Memory B cell (primary cell): Measurements from ENCODE around the gene FTCD.
"Not testable (repeated sequence)": the region's sequence is repeated elsewhere in the genome, so short reads cannot be mapped to it uniquely, and the experiment has no call there.

Experiments
- ATAC-seq: fragments of 150-1000 bp; cut with Tn5 transposase; 2 replicates; pipeline ENCODE4 v1.10.0; 2021; ENCODE audit warnings: low read depth, mild to moderate bottlenecking, moderate library complexity
- DNase-seq, 2 donors: peaks; one replicate each; pipeline ENCODE4 v3.0.0; 2022; ENCODE audit warnings: low spot score in 2 of 2
- H3K27ac Mint-ChIP-seq: one replicate; pipeline ENCODE4 v1.8.0; 2022; ENCODE audit warnings: mild to moderate bottlenecking, moderate library complexity, mixed read lengths
- H3K27me3 Mint-ChIP-seq: one replicate; pipeline ENCODE4 v1.8.0; 2022; ENCODE audit warnings: mixed read lengths
- H3K36me3 Mint-ChIP-seq: one replicate; pipeline ENCODE4 v1.8.0; 2022; ENCODE audit warnings: mild to moderate bottlenecking, mixed read lengths
- H3K4me1 Mint-ChIP-seq: one replicate; pipeline ENCODE4 v1.8.0; 2022; ENCODE audit warnings: mixed read lengths
- H3K4me3 Mint-ChIP-seq: one replicate; pipeline ENCODE4 v1.8.0; 2022; ENCODE audit warnings: mild to moderate bottlenecking, moderate library complexity, mixed read lengths
- H3K9me3 Mint-ChIP-seq: one replicate; pipeline ENCODE4 v1.8.0; 2022; ENCODE audit warnings: mixed read lengths

The FTCD gene

GRCh38 chr21:46155514-46156377 lies at the start of gene FTCD:
FTCD (minus strand) TSS chr21:46155579; CDS start chr21:46155523, 56 bp downstream.
- Mint-ChIP-seq H3K36me3 (peaks cover 2% of the 10 kb centered on the region), H3K4me1 (no peaks in the 10 kb centered on the region), H3K27me3 (no peaks in the 10 kb centered on the region), H3K4me3 (no peak within 1 kb of the TSS), H3K9me3 (no peaks in the 10 kb centered on the region), H3K27ac (no peak within 1 kb of the TSS)
- ATAC-seq (no peak), DNase-seq (no peak)

- Mint-ChIP-seq H3K27me3 (no peaks in the 10 kb centered on the region), H3K36me3 (peaks cover 19% of the 10 kb centered on the region), H3K4me1 (no peaks in the 10 kb centered on the region), H3K4me3 (no peak overlapping the region), H3K9me3 (no peaks in the 10 kb centered on the region), H3K27ac (peak overlapping the region; percentile 47)
- no peak for DNase-seq
- ATAC-seq, result no peak
These were observed 49.8 kb upstream of the FTCD start for GRCh38 chr21:46205166-46205565.

DNA sequence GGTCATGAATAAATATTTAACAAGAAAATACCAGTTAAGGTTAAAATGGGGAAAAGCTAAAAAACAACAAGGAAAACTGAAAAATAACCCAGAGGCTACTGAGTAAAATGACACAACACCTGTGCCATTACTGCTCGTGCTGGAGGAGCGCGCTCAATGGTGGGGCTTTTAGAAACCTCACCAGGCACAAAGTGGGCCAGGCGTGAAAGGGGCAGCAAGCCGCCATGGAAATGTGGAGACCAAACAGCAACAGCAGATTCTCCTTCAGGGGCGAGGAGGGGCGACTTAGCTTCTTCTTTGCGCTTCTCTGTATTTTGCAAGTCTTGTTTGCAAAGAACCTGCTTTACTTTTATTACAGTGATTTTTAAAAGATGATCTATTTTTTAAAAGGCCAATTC lies 47.8 kb upstream of the FTCD start:
- H3K9me3 Mint-ChIP-seq, result no peaks in the 10 kb centered on the region
- H3K27me3 Mint-ChIP-seq, result no peaks in the 10 kb centered on the region
- H3K27ac Mint-ChIP-seq, result no peak overlapping the region
- peaks cover 32% of the 10 kb centered on the region for H3K36me3 Mint-ChIP-seq
- ATAC-seq (no peak), DNase-seq (no peak)
- H3K4me3 Mint-ChIP-seq, result no peak overlapping the region
- no peaks in the 10 kb centered on the region for H3K4me1 Mint-ChIP-seq

DNA sequence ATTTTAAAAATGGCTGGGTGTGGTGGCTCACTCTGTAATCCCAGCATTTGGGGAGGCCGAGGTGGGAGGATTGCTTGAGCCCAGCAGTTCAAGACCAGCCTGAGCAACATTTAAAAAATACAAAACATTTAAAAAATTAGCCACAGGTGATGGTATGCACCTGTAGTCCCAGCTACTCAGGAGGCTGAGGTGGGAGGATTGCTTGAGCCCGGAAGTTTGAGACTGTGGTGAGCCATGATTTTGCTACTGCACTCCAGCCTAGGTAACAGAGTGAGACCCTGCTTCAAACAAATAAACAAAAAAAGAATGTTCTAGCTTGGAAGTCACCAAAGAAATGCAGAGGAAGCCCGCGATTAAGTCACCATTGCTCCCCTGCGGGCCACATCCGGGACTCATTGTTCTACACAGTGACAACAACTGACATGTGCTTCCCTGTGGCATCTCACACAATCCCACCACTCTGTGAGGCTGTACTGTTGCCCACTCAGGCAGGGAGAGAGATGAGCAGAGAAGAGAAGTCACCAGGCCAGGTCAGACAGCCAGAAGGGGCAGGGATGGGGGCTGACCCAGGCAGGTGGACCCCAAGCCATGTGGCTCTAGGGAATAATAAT lies 47.3 kb upstream of the FTCD start:
- H3K27me3 Mint-ChIP-seq, result no peaks in the 10 kb centered on the region
- H3K36me3 Mint-ChIP-seq, result peaks cover 30% of the 10 kb centered on the region
- DNase-seq, result no peak
- no peaks in the 10 kb centered on the region for H3K4me1 Mint-ChIP-seq
- no peaks in the 10 kb centered on the region for H3K9me3 Mint-ChIP-seq
- H3K27ac Mint-ChIP-seq, result no peak overlapping the region
- H3K4me3 Mint-ChIP-seq, result no peak overlapping the region
- ATAC-seq, result no peak

GRCh38 chr21:46200877-46201803 lies 45.8 kb upstream of the FTCD start:
- DNase-seq, H3K4me1 Mint-ChIP-seq, ATAC-seq, H3K27me3 Mint-ChIP-seq, H3K27ac Mint-ChIP-seq, H3K9me3 Mint-ChIP-seq, H3K4me3 Mint-ChIP-seq: not testable (repeated sequence)
- peaks cover 36% of the 10 kb centered on the region for H3K36me3 Mint-ChIP-seq

DNA sequence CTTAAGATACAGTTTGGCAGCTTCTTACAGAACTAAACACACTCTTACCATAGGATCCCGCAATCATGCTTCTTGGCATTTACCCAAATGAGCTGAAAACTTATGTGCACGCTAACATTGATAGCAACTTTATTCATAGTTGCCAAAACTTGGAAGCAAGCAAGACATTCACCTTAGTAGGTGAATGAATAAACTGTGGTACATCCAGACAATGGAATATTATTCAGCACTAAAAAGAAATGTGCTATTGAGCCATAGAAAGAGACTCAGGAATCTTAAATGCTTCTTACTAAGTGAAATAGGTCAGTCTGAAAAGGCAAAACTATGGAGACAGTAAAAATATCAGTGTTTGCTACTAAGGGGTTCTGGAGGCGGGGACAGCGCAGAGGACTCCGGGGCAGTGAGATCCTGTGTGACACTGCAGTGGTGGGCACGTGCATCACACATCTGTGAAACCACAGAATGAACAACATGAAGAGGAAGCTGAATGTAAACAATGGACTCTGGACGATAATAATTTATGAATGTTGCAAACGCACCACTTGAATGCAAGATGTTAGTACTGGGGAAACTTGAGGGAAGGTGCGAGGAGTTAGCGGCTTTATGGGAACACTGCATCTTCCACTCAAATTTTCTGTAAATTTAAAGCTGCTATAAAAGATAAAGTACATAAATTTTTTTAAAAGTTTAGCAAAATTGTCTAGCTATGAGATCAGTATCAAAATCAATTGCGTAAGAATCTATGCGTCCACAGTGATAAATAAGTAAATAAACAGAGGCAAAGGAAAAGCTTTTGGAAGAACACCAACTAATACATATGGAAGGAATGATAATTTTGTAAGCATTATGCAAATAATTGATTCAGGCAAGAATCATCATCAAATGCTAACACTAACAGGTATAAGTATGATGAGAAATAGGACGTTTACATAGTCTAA lies 44.3 kb upstream of the FTCD start:
- ATAC-seq (no peak), DNase-seq (no peak)
- H3K4me3 Mint-ChIP-seq, result no peak overlapping the region
- no peaks in the 10 kb centered on the region for H3K9me3 Mint-ChIP-seq
- H3K4me1 Mint-ChIP-seq, result no peaks in the 10 kb centered on the region
- peaks cover 34% of the 10 kb centered on the region for H3K36me3 Mint-ChIP-seq
- H3K27me3 Mint-ChIP-seq, result no peaks in the 10 kb centered on the region
- H3K27ac Mint-ChIP-seq, result no peak overlapping the region

GRCh38 chr21:46196733-46197132 lies 41.4 kb upstream of the FTCD start:
- DNase-seq, result no peak
- Mint-ChIP-seq H3K9me3 (no peaks in the 10 kb centered on the region), H3K4me1 (no peaks in the 10 kb centered on the region), H3K27ac (no peak overlapping the region), H3K4me3 (no peak overlapping the region), H3K36me3 (peaks cover 35% of the 10 kb centered on the region), H3K27me3 (no peaks in the 10 kb centered on the region)
- ATAC-seq, result no peak

DNA sequence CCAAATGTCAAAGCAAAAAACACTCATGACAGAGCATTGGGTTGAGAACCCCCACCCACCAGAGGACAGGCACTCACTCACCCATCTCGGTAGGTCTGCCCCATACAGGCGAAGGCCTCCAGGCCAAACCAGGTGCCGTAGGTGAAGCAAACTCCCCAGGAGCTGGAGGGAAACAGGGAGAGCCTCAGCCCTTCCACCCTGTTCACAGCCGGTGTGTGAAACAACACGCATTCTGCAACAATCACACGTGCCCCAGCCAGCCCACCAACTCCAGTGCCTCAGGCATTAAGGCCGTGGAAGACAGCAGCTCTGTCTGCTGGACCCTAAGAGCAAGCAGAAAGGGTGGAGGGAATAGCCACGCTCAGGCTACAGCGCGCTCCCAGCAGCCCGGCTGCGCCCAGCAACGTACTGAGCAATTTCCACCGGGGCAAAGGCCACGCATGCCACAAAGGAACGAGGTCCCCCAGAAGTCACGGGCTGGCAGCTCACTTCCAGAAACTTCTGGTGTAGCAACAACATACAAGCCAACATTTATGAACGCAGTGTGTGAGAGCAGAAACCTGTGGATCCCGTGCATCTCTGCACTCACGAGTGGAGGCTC lies 40.3 kb upstream of the FTCD start:
- DNase-seq (no peak), ATAC-seq (no peak)
- Mint-ChIP-seq H3K4me3 (no peak overlapping the region), H3K27me3 (no peaks in the 10 kb centered on the region), H3K9me3 (no peaks in the 10 kb centered on the region), H3K27ac (no peak overlapping the region), H3K36me3 (peaks cover 32% of the 10 kb centered on the region), H3K4me1 (no peaks in the 10 kb centered on the region)

DNA sequence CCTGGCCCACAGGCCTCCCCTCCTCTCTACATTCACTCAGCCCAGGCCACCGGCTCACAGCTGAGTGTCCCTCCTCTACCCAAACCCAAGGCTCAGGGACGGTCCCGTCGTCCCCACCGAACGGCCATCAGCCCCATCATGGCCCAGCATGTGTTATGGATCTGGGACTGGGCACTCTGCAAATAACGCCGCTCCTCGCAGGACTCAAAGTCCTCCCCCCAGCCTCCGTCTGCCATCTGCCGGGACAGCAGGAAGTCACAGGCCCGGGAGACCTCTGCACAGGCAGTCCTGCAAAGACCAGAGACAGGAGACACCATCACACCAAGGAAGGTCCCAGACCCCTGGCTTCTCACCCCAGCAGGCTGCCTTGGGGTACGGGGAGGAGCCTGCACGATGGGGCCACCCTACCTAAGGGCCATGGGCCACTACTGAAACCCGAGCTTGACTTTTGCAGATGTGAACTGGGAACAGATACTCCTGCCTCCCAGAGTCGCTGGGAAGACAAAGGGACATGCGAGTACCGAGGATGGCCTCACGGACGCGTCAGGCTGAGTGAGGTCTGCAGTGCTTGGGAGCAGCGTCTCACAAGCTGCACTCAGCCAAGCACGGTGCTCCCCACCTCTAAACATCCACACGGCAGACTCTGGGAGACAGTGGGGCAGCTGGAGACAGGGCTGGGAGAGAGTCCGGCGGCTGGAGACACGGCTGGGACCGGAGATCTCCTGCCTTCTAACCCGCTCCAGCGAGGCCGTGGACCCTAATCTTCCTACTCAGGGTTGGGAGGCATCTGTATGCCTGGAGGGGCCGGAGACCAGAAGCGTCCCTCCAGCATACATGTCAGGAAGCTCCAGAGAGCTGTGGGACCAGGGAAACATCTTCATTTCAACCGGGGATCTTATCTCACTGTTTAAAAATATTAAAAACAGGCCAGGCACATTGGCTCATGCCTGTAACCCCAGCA lies 39.3 kb upstream of the FTCD start:
- Mint-ChIP-seq H3K4me1 (no peaks in the 10 kb centered on the region), H3K9me3 (no peaks in the 10 kb centered on the region), H3K27me3 (no peaks in the 10 kb centered on the region), H3K27ac (no peak overlapping the region), H3K4me3 (no peak overlapping the region), H3K36me3 (peaks cover 26% of the 10 kb centered on the region)
- ATAC-seq (no peak), DNase-seq (no peak)

- no peaks in the 10 kb centered on the region for H3K9me3 Mint-ChIP-seq
- H3K4me1 Mint-ChIP-seq, result no peaks in the 10 kb centered on the region
- DNase-seq (no peak), ATAC-seq (no peak)
- H3K27me3 Mint-ChIP-seq, result no peaks in the 10 kb centered on the region
- no peak overlapping the region for H3K4me3 Mint-ChIP-seq
- H3K27ac Mint-ChIP-seq, result no peak overlapping the region
- peaks cover 19% of the 10 kb centered on the region for H3K36me3 Mint-ChIP-seq
These were observed 38.5 kb upstream of the FTCD start for GRCh38 chr21:46193829-46194373.

- no peaks in the 10 kb centered on the region for H3K4me1 Mint-ChIP-seq
These were observed 36.6 kb upstream of the FTCD start for GRCh38 chr21:46191686-46192575.

More at GRCh38 chr21:46191686-46192575, 36.6 kb upstream of the FTCD start:
- Mint-ChIP-seq H3K27me3 (no peaks in the 10 kb centered on the region), H3K36me3 (peaks cover 11% of the 10 kb centered on the region), H3K9me3 (no peaks in the 10 kb centered on the region), H3K27ac (no peak overlapping the region), H3K4me3 (no peak overlapping the region)
- ATAC-seq (no peak), DNase-seq (no peak)
